Endothelial cell (in vitro differentiated cells): ENCODE results near the gene ERP29. TPM values are rescaled to one million over a fixed set of nuclear protein-coding genes. Genes with fewer than 3 reads are reported as not detected.
A peak's percentile ranks its signal among the peaks of the same experiment; 100 is the strongest.

ENCODE experiments used
- DNase-seq: peaks from one replicate; pipeline ENCODE4 v3.0.0; 2021; ENCODE audit warnings: low spot score
- H3K27ac Mint-ChIP-seq: one replicate; pipeline ENCODE4 v1.8.0; 2021; ENCODE audit warnings: mixed read lengths, inconsistent platforms; ENCODE audit not compliant: unreplicated experiment
- H3K27me3 Mint-ChIP-seq: one replicate; pipeline ENCODE4 v1.8.0; 2021; ENCODE audit warnings: mild to moderate bottlenecking, moderate library complexity, mixed read lengths, inconsistent platforms; ENCODE audit not compliant: unreplicated experiment
- H3K36me3 Mint-ChIP-seq: one replicate; pipeline ENCODE4 v1.8.0; 2021; ENCODE audit warnings: mild to moderate bottlenecking, low read depth, mixed read lengths, inconsistent platforms; ENCODE audit not compliant: unreplicated experiment
- H3K4me1 Mint-ChIP-seq: one replicate; pipeline ENCODE4 v1.8.0; 2021; ENCODE audit warnings: mild to moderate bottlenecking, mixed read lengths, inconsistent platforms; ENCODE audit not compliant: unreplicated experiment
- H3K4me3 Mint-ChIP-seq: one replicate; pipeline ENCODE4 v1.8.0; 2021; ENCODE audit warnings: mild to moderate bottlenecking, mixed read lengths, inconsistent platforms; ENCODE audit not compliant: unreplicated experiment
- H3K9me3 Mint-ChIP-seq: one replicate; pipeline ENCODE4 v1.8.0; 2021; ENCODE audit warnings: mixed read lengths, inconsistent platforms; ENCODE audit not compliant: unreplicated experiment
- long read RNA-seq: library from polyadenylated mRNA; unstranded; transcript quantifications from one replicate; pipeline ENCODE4 v2.0.0, GENCODE V29; 2020; ENCODE audit not compliant: unreplicated experiment
- total RNA-seq: library from RNA; stranded (reverse); fragmentation: NEBNext Ultra II Directional; extraction: Animal tissue kit (Norgen Biotek cat#: 25700); gene quantifications from one replicate; pipeline ENCODE4 v1.2.1, GENCODE V29; 2021; ENCODE audit not compliant: unreplicated experiment
- TF ChIP-seq, protein P1 (sequence below): fragments of 200-600 bp; sonication (generic); IDR thresholded peaks from one replicate; pipeline ENCODE4 v1.5.0; 2021; ENCODE audit warnings: antibody characterized with exemption; ENCODE audit not compliant: unreplicated experiment

Gene ERP29
- total RNA-seq, result 150 TPM
- long read RNA-seq, transcript ERP29-201 (3 exons, 1,735 nt), result major isoform, 172 of 180 reads
- long read RNA-seq, transcript ERP29-202 (2 exons, 1,333 nt), result minor isoform, 7 of 180 reads
- long read RNA-seq, partial matches to known transcripts, result 0 of 180 reads
- long read RNA-seq, other reads (novel, unspliced or antisense), result 1 of 180 reads

DNA sequence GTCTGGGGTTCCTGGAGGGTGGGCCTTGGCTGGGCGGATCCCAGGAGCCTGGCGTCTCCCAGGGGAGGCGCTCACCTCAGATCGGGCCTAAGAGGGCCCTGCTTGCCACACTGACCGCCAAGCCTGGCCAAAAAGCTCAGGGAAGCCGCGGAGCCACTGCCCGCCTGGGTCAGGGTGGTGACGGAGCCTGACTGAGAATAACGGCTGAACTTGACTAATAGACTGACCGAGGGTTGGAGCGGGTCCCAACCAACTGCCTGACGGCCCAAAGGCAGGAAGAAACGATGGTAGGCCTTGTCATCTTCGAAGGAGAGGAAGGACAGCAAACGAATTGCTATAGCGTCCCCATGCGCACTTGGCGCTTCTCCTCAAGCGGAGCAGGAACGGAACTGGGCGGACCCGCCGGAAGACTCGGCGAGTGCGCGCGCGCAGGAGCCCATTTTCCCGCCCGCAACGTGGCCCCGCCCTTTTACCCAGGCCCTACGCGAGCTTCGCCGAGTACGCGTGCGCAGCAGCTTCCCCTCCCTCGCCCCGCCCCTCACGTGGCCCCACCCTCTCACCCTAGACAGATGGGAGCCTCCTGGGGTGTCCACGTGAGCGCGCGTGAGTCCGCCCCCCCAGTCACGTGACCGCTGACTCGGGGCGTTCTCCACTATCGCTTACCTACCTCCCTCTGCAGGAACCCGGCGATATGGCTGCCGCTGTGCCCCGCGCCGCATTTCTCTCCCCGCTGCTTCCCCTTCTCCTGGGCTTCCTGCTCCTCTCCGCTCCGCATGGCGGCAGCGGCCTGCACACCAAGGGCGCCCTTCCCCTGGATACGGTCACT is at the start of gene ERP29, which contains the start of gene TMEM116:
ERP29 (plus strand) TSS at position 652 of the 826 bp plus-strand sequence; CDS start at position 692, 40 bp downstream.
TMEM116 (minus strand) TSS at position 391 of the 826 bp plus-strand sequence. CDS start 7,895 bp downstream, outside the sequence.
- peaks cover 12% of the 10 kb centered on the region for H3K27me3 Mint-ChIP-seq

DNA sequence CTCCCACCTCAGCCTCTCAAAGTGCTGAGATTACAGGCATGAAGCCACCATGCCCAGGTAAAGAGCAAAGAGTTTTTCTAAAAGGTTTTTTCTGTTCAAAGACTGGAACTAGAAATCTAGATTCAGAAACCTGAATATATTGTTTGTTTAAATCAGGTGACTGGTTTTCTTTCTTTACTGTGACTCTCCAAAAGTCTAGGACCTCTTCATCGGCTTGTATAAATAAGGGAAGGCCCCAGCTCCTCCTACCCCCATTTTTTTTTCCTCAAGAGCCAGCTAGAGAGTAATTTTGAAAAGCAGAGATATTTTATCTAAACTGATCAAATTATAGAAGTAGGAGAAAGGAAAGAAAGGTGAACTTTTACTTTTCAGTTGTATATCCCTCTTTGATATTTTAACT is 48.3 kb upstream of the ERP29 start:
- peaks cover 3% of the 10 kb centered on the region for H3K4me1 Mint-ChIP-seq
- TF ChIP-seq, protein P1, sequence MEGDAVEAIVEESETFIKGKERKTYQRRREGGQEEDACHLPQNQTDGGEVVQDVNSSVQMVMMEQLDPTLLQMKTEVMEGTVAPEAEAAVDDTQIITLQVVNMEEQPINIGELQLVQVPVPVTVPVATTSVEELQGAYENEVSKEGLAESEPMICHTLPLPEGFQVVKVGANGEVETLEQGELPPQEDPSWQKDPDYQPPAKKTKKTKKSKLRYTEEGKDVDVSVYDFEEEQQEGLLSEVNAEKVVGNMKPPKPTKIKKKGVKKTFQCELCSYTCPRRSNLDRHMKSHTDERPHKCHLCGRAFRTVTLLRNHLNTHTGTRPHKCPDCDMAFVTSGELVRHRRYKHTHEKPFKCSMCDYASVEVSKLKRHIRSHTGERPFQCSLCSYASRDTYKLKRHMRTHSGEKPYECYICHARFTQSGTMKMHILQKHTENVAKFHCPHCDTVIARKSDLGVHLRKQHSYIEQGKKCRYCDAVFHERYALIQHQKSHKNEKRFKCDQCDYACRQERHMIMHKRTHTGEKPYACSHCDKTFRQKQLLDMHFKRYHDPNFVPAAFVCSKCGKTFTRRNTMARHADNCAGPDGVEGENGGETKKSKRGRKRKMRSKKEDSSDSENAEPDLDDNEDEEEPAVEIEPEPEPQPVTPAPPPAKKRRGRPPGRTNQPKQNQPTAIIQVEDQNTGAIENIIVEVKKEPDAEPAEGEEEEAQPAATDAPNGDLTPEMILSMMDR, result no peak
- peaks cover 1% of the 10 kb centered on the region for H3K9me3 Mint-ChIP-seq
- no peak overlapping the region for H3K4me3 Mint-ChIP-seq
- H3K27ac Mint-ChIP-seq, result no peak overlapping the region
- DNase-seq, result no peak
- no peaks in the 10 kb centered on the region for H3K27me3 Mint-ChIP-seq
- H3K36me3 Mint-ChIP-seq, result peaks cover 12% of the 10 kb centered on the region

More for the DNA sequence above, at the start of gene ERP29, which contains the start of gene TMEM116:
- H3K9me3 Mint-ChIP-seq, result no peaks in the 10 kb centered on the region
- TF ChIP-seq, protein P1, result peak; percentile 61
- peak within 1 kb of the TSS; percentile 96 for H3K4me3 Mint-ChIP-seq
- peak; percentile 100 for DNase-seq
- H3K36me3 Mint-ChIP-seq, result peaks cover 25% of the 10 kb centered on the region
- peaks cover 33% of the 10 kb centered on the region for H3K4me1 Mint-ChIP-seq
- H3K27ac Mint-ChIP-seq, result peak within 1 kb of the TSS; percentile 97

DNA sequence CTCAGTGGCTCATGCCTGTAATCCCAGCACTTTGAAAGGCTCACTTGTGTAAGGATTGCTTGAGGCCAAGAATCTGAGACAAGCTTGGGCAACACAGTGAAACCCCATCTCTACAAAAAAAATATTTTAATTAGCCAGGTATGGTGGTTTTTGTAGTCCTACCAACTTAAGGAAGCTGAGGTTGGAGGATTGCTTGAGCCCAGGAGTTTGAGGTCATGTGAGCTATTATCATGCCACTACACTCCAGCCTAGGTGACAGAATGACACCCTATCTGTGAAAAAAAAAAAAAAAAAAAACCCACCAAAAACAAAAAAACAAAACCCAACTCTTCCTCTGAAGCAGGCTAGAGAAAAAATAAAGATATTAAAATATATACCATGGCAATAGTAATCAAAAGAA is 41.4 kb upstream of the ERP29 start:
- DNase-seq, result no peak
- Mint-ChIP-seq H3K36me3 (peaks cover 3% of the 10 kb centered on the region), H3K27ac (no peak overlapping the region), H3K4me1 (no peaks in the 10 kb centered on the region), H3K9me3 (no peaks in the 10 kb centered on the region), H3K4me3 (no peak overlapping the region), H3K27me3 (peaks cover 1% of the 10 kb centered on the region)
- TF ChIP-seq, protein P1, result no peak

DNA sequence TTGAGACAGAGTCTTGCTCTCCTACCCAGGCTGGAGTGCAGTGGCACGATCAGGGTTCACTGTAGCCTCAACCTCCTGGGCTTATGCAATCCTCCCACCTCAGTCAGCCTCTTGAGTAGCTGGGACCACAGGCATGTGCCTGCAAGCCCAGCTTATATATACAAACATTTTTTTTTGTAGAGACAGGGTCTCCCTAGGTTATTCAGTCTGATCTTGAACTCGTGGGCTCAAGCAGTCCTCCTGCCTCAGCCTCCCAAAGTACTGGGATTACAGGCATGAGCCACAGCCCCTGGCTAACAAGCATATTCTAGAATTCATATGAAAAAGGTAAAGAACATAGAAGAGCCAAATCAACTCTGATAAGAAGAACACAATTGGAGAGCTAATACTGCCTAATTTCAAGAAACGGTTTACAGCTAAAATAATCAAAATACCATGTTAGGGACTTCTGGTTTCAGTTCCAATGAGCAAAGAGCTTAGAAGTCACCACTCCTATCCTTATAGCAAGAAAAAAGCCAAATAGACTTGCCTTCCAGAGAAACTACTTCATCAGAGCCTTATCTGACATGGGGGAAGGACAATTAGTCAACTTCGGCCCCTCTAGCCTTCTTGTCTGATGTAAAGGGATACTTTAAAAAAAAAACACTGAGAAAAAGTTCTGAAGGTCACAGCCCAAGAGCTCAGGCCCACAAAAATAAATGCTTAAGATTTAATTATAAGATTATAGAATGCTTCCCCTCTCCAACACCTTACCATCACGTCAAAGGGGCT is 37.9 kb upstream of the ERP29 start:
- TF ChIP-seq, protein P1, result no peak
- Mint-ChIP-seq H3K27me3 (peaks cover 1% of the 10 kb centered on the region), H3K36me3 (peaks cover 3% of the 10 kb centered on the region), H3K4me1 (no peaks in the 10 kb centered on the region), H3K4me3 (no peak overlapping the region), H3K9me3 (no peaks in the 10 kb centered on the region), H3K27ac (no peak overlapping the region)
- no peak for DNase-seq
